Liver (tissue), 9 donors: ENCODE data around the gene UMAD1. TPM values are rescaled to one million over a fixed set of nuclear protein-coding genes. Genes with fewer than 3 reads are reported as not detected.

Experiments
- DNase-seq: peaks from one replicate; pipeline ENCODE4 v3.0.0-alpha.2; 2017; ENCODE audit warnings: low spot score
- H3K27ac ChIP-seq, 2 donors: one replicate each; pipeline ENCODE4 v1.7.0; 2013; ENCODE audit warnings: inconsistent platforms in 2 of 2, low read length in 2 of 2, control low read depth in 1 of 2, low read depth in 1 of 2, mild to moderate bottlenecking in 1 of 2
- H3K27me3 ChIP-seq, 4 donors: one replicate each; pipeline versions ENCODE4 v1.6.1 to v1.7.0; 2013; ENCODE audit warnings: low read length in 3 of 4, inconsistent platforms in 1 of 4, mild to moderate bottlenecking in 1 of 4, moderate library complexity in 1 of 4; ENCODE audit not compliant: control insufficient read depth in 4 of 4, insufficient read depth in 4 of 4
- H3K36me3 ChIP-seq, 4 donors: one replicate each; pipeline versions ENCODE4 v1.6.1 to v1.7.0; 2013; ENCODE audit warnings: low read length in 3 of 4, mild to moderate bottlenecking in 3 of 4, low read depth in 1 of 4, moderate library complexity in 1 of 4; ENCODE audit not compliant: control insufficient read depth in 4 of 4, insufficient read depth in 3 of 4
- H3K4me1 ChIP-seq, 4 donors: one replicate each; pipeline versions ENCODE4 v1.6.1 to v1.7.0; 2013; ENCODE audit warnings: low read length in 3 of 4, mild to moderate bottlenecking in 3 of 4, moderate library complexity in 1 of 4; ENCODE audit not compliant: control insufficient read depth in 4 of 4, insufficient read depth in 4 of 4
- H3K4me3 ChIP-seq, 3 donors: one replicate each; pipeline versions ENCODE4 v1.6.1 to v1.7.0; 2013; ENCODE audit warnings: low read length in 3 of 3, control low read depth in 1 of 3, low read depth in 1 of 3, mild to moderate bottlenecking in 1 of 3
- H3K9ac ChIP-seq, 2 donors: one replicate each; pipeline ENCODE4 v1.7.0; 2013; ENCODE audit warnings: low read length in 2 of 2, mild to moderate bottlenecking in 2 of 2, moderate library complexity in 2 of 2, control low read depth in 1 of 2, low read depth in 1 of 2
- H3K9me3 ChIP-seq, 4 donors: one replicate each; pipeline versions ENCODE4 v1.6.1 to v1.7.0; 2013; ENCODE audit warnings: low read length in 3 of 4; ENCODE audit not compliant: control insufficient read depth in 4 of 4
- ATF3 ChIP-seq: IDR thresholded peaks from 2 replicates; pipeline ENCODE4 v1.6.1; 2016; ENCODE audit warnings: antibody characterized with exemption
- CTCF ChIP-seq: fragments of 150-350 bp; IDR thresholded peaks from 2 replicates; pipeline ENCODE4 v1.5.1; 2017; ENCODE audit warnings: improper control_type of control experiment, low read depth, low read length; ENCODE audit not compliant: missing input control
- EGR1 ChIP-seq, 2 donors: IDR thresholded peaks; 2 replicates each; pipeline ENCODE4 v1.6.1; 2016 to 2018; ENCODE audit warnings: antibody characterized with exemption in 2 of 2, low read depth in 2 of 2
- FOXA1 ChIP-seq: IDR thresholded peaks from 2 replicates; pipeline ENCODE4 v1.6.1; 2016; ENCODE audit warnings: antibody characterized with exemption
- FOXA2 ChIP-seq: IDR thresholded peaks from 2 replicates; pipeline ENCODE4 v1.6.1; 2016; ENCODE audit warnings: antibody characterized with exemption
- GABPA ChIP-seq, 2 donors: IDR thresholded peaks in 1 of 2; conservative IDR thresholded peaks in 1 of 2; 2 replicates each; pipeline ENCODE4 v1.6.1; 2016; ENCODE audit warnings: antibody characterized with exemption in 2 of 2, mild to moderate bottlenecking in 1 of 2, moderate library complexity in 1 of 2
- HNF4A ChIP-seq, 2 donors: conservative IDR thresholded peaks; 2 replicates each; pipeline ENCODE4 v1.6.1; 2016; ENCODE audit warnings: antibody characterized with exemption in 2 of 2, mild to moderate bottlenecking in 2 of 2
- HNF4G ChIP-seq: IDR thresholded peaks from 2 replicates; pipeline ENCODE4 v1.6.1; 2016; ENCODE audit warnings: antibody characterized with exemption
- JUND ChIP-seq, 2 donors: IDR thresholded peaks; 2 replicates each; pipeline ENCODE4 v1.6.1; 2016; ENCODE audit warnings: antibody characterized with exemption in 2 of 2
- MAX ChIP-seq: IDR thresholded peaks from 2 replicates; pipeline ENCODE4 v1.6.1; 2016; ENCODE audit warnings: antibody characterized with exemption
- NR2F2 ChIP-seq: IDR thresholded peaks from 2 replicates; pipeline ENCODE4 v1.6.1; 2016; ENCODE audit warnings: antibody characterized with exemption
- RAD21 ChIP-seq, 2 donors: IDR thresholded peaks; 2 replicates each; pipeline ENCODE4 v1.6.1; 2016; ENCODE audit warnings: antibody characterized with exemption in 2 of 2, mild to moderate bottlenecking in 2 of 2
- REST ChIP-seq: IDR thresholded peaks from 2 replicates; pipeline ENCODE4 v1.6.1; 2016; ENCODE audit warnings: antibody characterized with exemption, mild to moderate bottlenecking
- RXRA ChIP-seq, 2 donors: IDR thresholded peaks; 2 replicates each; pipeline ENCODE4 v1.6.1; 2017 to 2018; ENCODE audit warnings: antibody characterized with exemption in 2 of 2, mild to moderate bottlenecking in 1 of 2
- SP1 ChIP-seq: IDR thresholded peaks from 2 replicates; pipeline ENCODE4 v1.6.1; 2018; ENCODE audit warnings: antibody characterized with exemption, mild to moderate bottlenecking
- TAF1 ChIP-seq: conservative IDR thresholded peaks from 2 replicates; pipeline ENCODE4 v1.6.1; 2016; ENCODE audit warnings: antibody characterized with exemption, mild to moderate bottlenecking
- YY1 ChIP-seq: IDR thresholded peaks from 2 replicates; pipeline ENCODE4 v1.6.1; 2016; ENCODE audit warnings: antibody characterized with exemption, mild to moderate bottlenecking
- ZBTB33 ChIP-seq: IDR thresholded peaks from 2 replicates; pipeline ENCODE4 v1.6.1; 2016; ENCODE audit warnings: antibody characterized with exemption
- WGBS: extraction: QIAGEN DNeasy Blood & Tissue Kit; methylation state at CpG from one replicate; pipeline ENCODE4 v1.1.7; 2013; 5-methylcytosine and 5-hydroxymethylcytosine counted together
- polyA plus RNA-seq, 2 donors: library from polyadenylated mRNA; stranded (reverse) in 1 of 2; unstranded in 1 of 2; fragments of 200-250 nt in 1 of 2; fragments of >200 nt in 1 of 2; fragmentation: Nextera tagmentation in 1 of 2; extraction: Ambion mirVana in 1 of 2; gene quantifications; one replicate each; pipeline versions ENCODE4 v1.2.1 to v1.2.3, GENCODE V29; 2013 to 2015
- total RNA-seq, 2 donors: library from RNA; depleted of rRNA; stranded (reverse); fragments of >200 nt; gene quantifications; one replicate each; pipeline ENCODE4 v1.2.3, GENCODE V29; 2014
- donor health status: healthy.
- donor health status: healthy.
- donor health status: healthy.
- donor health status: healthy.
- donor health status: healthy.

UMAD1 gene
- total and polyA plus RNA-seq, 4 donors = 5.9 to 12.2 (median 7.9) TPM

GRCh38 chr7:7881581-7881980, 241.0 kb downstream of the UMAD1 start:
- H3K4me3 ChIP-seq = no peak overlapping the region
- H3K36me3 ChIP-seq = no peaks in the 10 kb centered on the region
- H3K4me1 ChIP-seq = no peaks in the 10 kb centered on the region
- H3K27ac ChIP-seq = no peak overlapping the region
- TF ChIP-seq TAF1 (no peak), FOXA2 (no peak), JUND (IDR thresholded peaks at IDR 0.05) (no peak), RXRA (IDR thresholded peaks at IDR 0.05) (no peak), GABPA (IDR thresholded peaks at IDR 0.05 in 1 of 2, conservative IDR thresholded peaks at IDR 0.05 in 1 of 2) (no peak), HNF4G (no peak), SP1 (no peak), FOXA1 (no peak), ATF3 (no peak), REST (no peak), HNF4A (conservative IDR thresholded peaks at IDR 0.05) (no peak), NR2F2 (no peak), CTCF (no peak), RAD21 (IDR thresholded peaks at IDR 0.05) (no peak), ZBTB33 (no peak), YY1 (no peak), EGR1 (IDR thresholded peaks at IDR 0.05; ENCODE audit: low read depth in 2 of 2) (no peak), MAX (no peak)
- H3K9me3 ChIP-seq = no peaks in the 10 kb centered on the region
- no peak for DNase-seq
- H3K27me3 ChIP-seq = no peaks in the 10 kb centered on the region
- no peak overlapping the region for H3K9ac ChIP-seq
- WGBS = 97% methylated on average over 6 of the region's 6 CpGs
